ENCODE results near the gene SMG6. TPM values are rescaled to one million over a fixed set of nuclear protein-coding genes. Genes with fewer than 3 reads are reported as not detected.

The SMG6 gene
- total RNA-seq, 6 experiments from 2014 or later: 7.4 to 10.4 (median 8.9) TPM

GRCh38 chr17:2113279-2113622, 190.3 kb downstream of the SMG6 start:
- no peak overlapping the region for H3K27ac ChIP-seq
- no peaks in the 10 kb centered on the region for H3K4me1 ChIP-seq
- no peaks in the 10 kb centered on the region for H3K9me3 ChIP-seq
- no peak overlapping the region for H3K4me3 ChIP-seq
- H3K36me3 ChIP-seq: no peaks in the 10 kb centered on the region
- no peaks in the 10 kb centered on the region for H3K27me3 ChIP-seq
- no peak for ATAC-seq
- 93% methylated on average over 5 of the region's 6 CpGs for WGBS (ENCODE audit: insufficient coverage, low coverage, low lambda C conversion rate, missing lambda C conversion rate)
- intact Hi-C loops (cut with DNase I): no loop called here
- DNase-seq: no peak
- no peak for TF ChIP-seq POLR2A (IDR thresholded peaks at IDR 0.05)
- TF ChIP-seq CTCF (IDR thresholded peaks at IDR 0.05): no peak

GRCh38 chr17:2111691-2112090, 191.9 kb downstream of the SMG6 start:
- Histone ChIP-seq H3K4me3 (no peak overlapping the region), H3K27me3 (no peaks in the 10 kb centered on the region), H3K27ac (no peak overlapping the region), H3K9me3 (no peaks in the 10 kb centered on the region), H3K36me3 (no peaks in the 10 kb centered on the region), H3K4me1 (no peaks in the 10 kb centered on the region)
- TF ChIP-seq CTCF (IDR thresholded peaks at IDR 0.05): no peak
- TF ChIP-seq POLR2A (IDR thresholded peaks at IDR 0.05): no peak
- ATAC-seq (no peak), DNase-seq (no peak)
- intact Hi-C loops (cut with DNase I): no loop called here
- WGBS (ENCODE audit: insufficient coverage, low coverage, low lambda C conversion rate, missing lambda C conversion rate): 100% methylated on average over 1 of the region's 5 CpGs

GRCh38 chr17:2110436-2110835, 193.1 kb downstream of the SMG6 start:
- no peaks in the 10 kb centered on the region for H3K9me3 ChIP-seq
- no peak overlapping the region for H3K4me3 ChIP-seq
- no peaks in the 10 kb centered on the region for H3K4me1 ChIP-seq
- no peak for ATAC-seq
- no peak for DNase-seq
- no peak overlapping the region for H3K27ac ChIP-seq
- intact Hi-C loops (cut with DNase I): no loop called here
- TF ChIP-seq CTCF (IDR thresholded peaks at IDR 0.05) (no peak), POLR2A (IDR thresholded peaks at IDR 0.05) (no peak)
- 92% methylated on average over 5 of the region's 6 CpGs for WGBS (ENCODE audit: insufficient coverage, low coverage, low lambda C conversion rate, missing lambda C conversion rate)
- H3K27me3 ChIP-seq: no peaks in the 10 kb centered on the region
- no peaks in the 10 kb centered on the region for H3K36me3 ChIP-seq

- intact Hi-C loops (cut with DNase I): loop anchor here in 1 of 2 donors (10.0 kb wide), 1 partner anchor 127 kb away; no protein-coding TSS in a partner anchor
- H3K36me3 ChIP-seq: no peaks in the 10 kb centered on the region
- no peaks in the 10 kb centered on the region for H3K27me3 ChIP-seq
- no peak overlapping the region for H3K4me3 ChIP-seq
- H3K27ac ChIP-seq: no peak overlapping the region
- no peaks in the 10 kb centered on the region for H3K4me1 ChIP-seq
- WGBS (ENCODE audit: insufficient coverage, low coverage, low lambda C conversion rate, missing lambda C conversion rate): 85% methylated on average over 7 of the region's 8 CpGs
- TF ChIP-seq POLR2A (IDR thresholded peaks at IDR 0.05) (no peak), CTCF (IDR thresholded peaks at IDR 0.05) (no peak)
- no peaks in the 10 kb centered on the region for H3K9me3 ChIP-seq
- ATAC-seq (no peak), DNase-seq (no peak)
Measured at GRCh38 chr17:2108170-2108569, 195.4 kb downstream of the SMG6 start.

- TF ChIP-seq POLR2A (IDR thresholded peaks at IDR 0.05): no peak
- TF ChIP-seq CTCF (IDR thresholded peaks at IDR 0.05): no peak
- no peaks in the 10 kb centered on the region for H3K4me1 ChIP-seq
- intact Hi-C loops (cut with DNase I): loop anchor here in 1 of 2 donors (10.0 kb wide), 1 partner anchor 127 kb away; no protein-coding TSS in a partner anchor
- 90% methylated on average over 3 of the region's 3 CpGs for WGBS (ENCODE audit: insufficient coverage, low coverage, low lambda C conversion rate, missing lambda C conversion rate)
- ATAC-seq (no peak), DNase-seq (peak in 1 of 3 donors; percentile 23)
- H3K9me3 ChIP-seq: no peaks in the 10 kb centered on the region
- H3K27ac ChIP-seq: peak overlapping the region in 1 of 3 donors; percentile 10
- no peak overlapping the region for H3K4me3 ChIP-seq
- H3K27me3 ChIP-seq: no peaks in the 10 kb centered on the region
- H3K36me3 ChIP-seq: no peaks in the 10 kb centered on the region
Measured at GRCh38 chr17:2107506-2107905, 196.1 kb downstream of the SMG6 start.
